H1 (cell line): ENCODE results near the gene TPP2. TPM values are rescaled to one million over a fixed set of nuclear protein-coding genes. Genes with fewer than 3 reads are reported as not detected.

Experiments used
- CTCF ChIA-PET: fragments of 300-600 bp; sonication (Branson Sonifier 250); formaldehyde crosslinking; loops from one replicate; lab custom pipeline; 2021; ENCODE audit not compliant: partially characterized antibody; lab: Charles Lee
- POLR2A ChIA-PET: fragments of 300-600 bp; sonication (Branson Sonifier 250); formaldehyde crosslinking; loops from one replicate; lab custom pipeline; 2021; ENCODE audit warnings: inconsistent platforms; ENCODE audit not compliant: partially characterized antibody; lab: Charles Lee
- DNase-seq, 2 experiments: peaks; one replicate each; pipeline versions ENCODE4 v3.0.0 to v3.0.0-alpha.2; 2010 to 2022; ENCODE audit warnings: low spot score in 2 of 2, low read depth in 1 of 2, mixed read lengths in 1 of 2
- FAIRE-seq: peaks from 2 replicates; lab custom pipeline; 2011; peaks lifted over from hg19 to GRCh38; lab: Jason Lieb, UNC
- H2AFZ ChIP-seq: 2 replicates; pipeline ENCODE4 v1.8.1; 2012; ENCODE audit warnings: low read length, inconsistent platforms
- H2AK5ac ChIP-seq: 2 replicates; pipeline ENCODE4 v1.6.1; 2013; ENCODE audit warnings: low read depth, low read length
- H2BK120ac ChIP-seq: replicated peaks from 2 replicates; pipeline ENCODE3; 2013; ENCODE audit warnings: low read depth, low read length, inconsistent platforms
- H2BK12ac ChIP-seq: 2 replicates; pipeline ENCODE4 v1.6.1; 2013; ENCODE audit warnings: low read depth, low read length
- H2BK15ac ChIP-seq: 2 replicates; pipeline ENCODE4 v1.6.1; 2013; ENCODE audit warnings: low read length
- H2BK20ac ChIP-seq: 2 replicates; pipeline ENCODE4 v1.6.1; 2013; ENCODE audit warnings: low read length
- H2BK5ac ChIP-seq: 2 replicates; pipeline ENCODE4 v1.6.1; 2013; ENCODE audit warnings: low read depth, low read length
- H3K14ac ChIP-seq: 2 replicates; pipeline ENCODE4 v1.6.1; 2013; ENCODE audit warnings: inconsistent platforms; ENCODE audit not compliant: insufficient read length
- H3K18ac ChIP-seq: 2 replicates; pipeline ENCODE4 v1.6.1; 2013; ENCODE audit warnings: low read length; ENCODE audit errors: extremely low read depth
- H3K23ac ChIP-seq: 2 replicates; pipeline ENCODE4 v1.6.1; 2013; ENCODE audit warnings: inconsistent platforms; ENCODE audit not compliant: insufficient read length
- H3K23me2 ChIP-seq: 2 replicates; pipeline ENCODE4 v1.6.1; 2013; ENCODE audit warnings: low read depth, low read length
- H3K27ac ChIP-seq: 2 replicates; pipeline ENCODE4 v1.6.1; 2011; ENCODE audit warnings: low read depth, low read length, inconsistent platforms
- H3K27me3 ChIP-seq, 4 experiments: replicated peaks in 1 of 4; 1 replicate in 1 of 4; 2 replicates in 3 of 4; pipeline versions ENCODE4 v1.6.1 to v1.8.1; 2011 to 2013; ENCODE audit warnings: low read length in 3 of 4, mild to moderate bottlenecking in 3 of 4, inconsistent platforms in 2 of 4, mixed read lengths in 2 of 4, moderate library complexity in 1 of 4; ENCODE audit not compliant: control insufficient read depth in 3 of 4, insufficient read depth in 3 of 4; ENCODE audit errors: extremely low read depth in 1 of 4
- H3K36me3 ChIP-seq, 4 experiments: 2 replicates each; pipeline versions ENCODE4 v1.6.1 to v1.8.1; 2011 to 2013; ENCODE audit warnings: mild to moderate bottlenecking in 4 of 4, low read length in 3 of 4, moderate library complexity in 2 of 4, control low read depth in 1 of 4, inconsistent platforms in 1 of 4; ENCODE audit not compliant: insufficient read depth in 4 of 4, control insufficient read depth in 2 of 4
- H3K4ac ChIP-seq: replicated peaks from 2 replicates; pipeline ENCODE3; 2013; ENCODE audit warnings: low read length, low read depth, mixed read lengths, inconsistent platforms; ENCODE audit not compliant: insufficient read length
- H3K4me1 ChIP-seq, 4 experiments: replicated peaks in 1 of 4; 1 replicate in 1 of 4; 2 replicates in 3 of 4; pipeline versions ENCODE4 v1.6.1 to v1.8.1; 2011 to 2013; ENCODE audit warnings: low read length in 3 of 4, inconsistent platforms in 2 of 4, mixed read lengths in 1 of 4; ENCODE audit not compliant: insufficient read depth in 4 of 4, control insufficient read depth in 3 of 4
- H3K4me2 ChIP-seq, 2 experiments: 2 replicates each; pipeline versions ENCODE4 v1.6.1 to v1.8.1; 2011 to 2013; ENCODE audit warnings: low read depth in 2 of 2, low read length in 2 of 2, control low read depth in 1 of 2, inconsistent platforms in 1 of 2, mild to moderate bottlenecking in 1 of 2; ENCODE audit not compliant: insufficient read depth in 1 of 2
- H3K4me3 ChIP-seq, 4 experiments: fragments of 200-600, 300-600 bp in 1 of 4; sonication (generic), shearing (Covaris generic), sonication (Bioruptor Twin) in 1 of 4; 2 replicates each; pipeline versions ENCODE4 v1.5.1 to v1.8.1; 2011 to 2016; ENCODE audit warnings: low read length in 4 of 4, low read depth in 3 of 4, control low read depth in 2 of 4, inconsistent platforms in 2 of 4, mild to moderate bottlenecking in 2 of 4, mixed read lengths in 1 of 4, moderate library complexity in 1 of 4; ENCODE audit not compliant: insufficient read depth in 2 of 4; ENCODE audit errors: extremely low read depth in 1 of 4
- H3K56ac ChIP-seq: replicated peaks from 2 replicates; pipeline ENCODE3; 2013; ENCODE audit warnings: low read depth, mild to moderate bottlenecking, mixed read lengths, low read length, inconsistent platforms; ENCODE audit not compliant: insufficient read length
- H3K79me1 ChIP-seq: 2 replicates; pipeline ENCODE4 v1.6.1; 2013; ENCODE audit warnings: low read depth, low read length, control low read depth
- H3K79me2 ChIP-seq, 2 experiments: 2 replicates each; pipeline versions ENCODE4 v1.6.1 to v1.8.1; 2012 to 2013; ENCODE audit warnings: low read length in 2 of 2, mild to moderate bottlenecking in 2 of 2, inconsistent platforms in 1 of 2; ENCODE audit not compliant: insufficient read depth in 2 of 2, control insufficient read depth in 1 of 2
- H3K9ac ChIP-seq, 4 experiments: replicated peaks in 1 of 4; 1 replicate in 1 of 4; 2 replicates in 3 of 4; pipeline versions ENCODE4 v1.6.1 to v1.8.1; 2011 to 2013; ENCODE audit warnings: low read depth in 3 of 4, low read length in 3 of 4, control low read depth in 2 of 4, mild to moderate bottlenecking in 2 of 4, moderate library complexity in 2 of 4, inconsistent platforms in 1 of 4; ENCODE audit errors: extremely low read depth in 1 of 4
- H3K9me3 ChIP-seq, 2 experiments: 2 replicates each; pipeline versions ENCODE4 v1.6.1 to v1.8.1; 2012 to 2013; ENCODE audit warnings: mild to moderate bottlenecking in 2 of 2, moderate library complexity in 2 of 2, control low read depth in 1 of 2, inconsistent platforms in 1 of 2, low read depth in 1 of 2, low read length in 1 of 2, mixed read lengths in 1 of 2; ENCODE audit not compliant: insufficient read depth in 2 of 2
- H4K20me1 ChIP-seq, 2 experiments: replicated peaks in 1 of 2; 2 replicates each; pipeline versions ENCODE3 to v1.8.1; 2011 to 2013; ENCODE audit warnings: inconsistent platforms in 2 of 2, low read length in 2 of 2, mild to moderate bottlenecking in 1 of 2; ENCODE audit not compliant: insufficient read depth in 2 of 2, control insufficient read depth in 1 of 2
- H4K5ac ChIP-seq: 2 replicates; pipeline ENCODE4 v1.6.1; 2013; ENCODE audit warnings: low read length, low read depth, mixed read lengths, inconsistent platforms; ENCODE audit not compliant: insufficient read length
- H4K8ac ChIP-seq: 2 replicates; pipeline ENCODE4 v1.8.0; 2013; ENCODE audit warnings: mild to moderate bottlenecking, moderate library complexity, low read length, inconsistent platforms; ENCODE audit not compliant: insufficient read depth; ENCODE audit errors: extremely low read depth
- H4K91ac ChIP-seq: replicated peaks from 2 replicates; pipeline ENCODE3; 2013; ENCODE audit warnings: low read length, mixed read lengths, inconsistent platforms; ENCODE audit not compliant: insufficient read length
- BACH1 ChIP-seq: IDR thresholded peaks from 2 replicates; pipeline ENCODE4 v1.6.1; 2012; ENCODE audit warnings: low read length, improper control_type of control experiment
- RNF2 ChIP-seq: fragments of 200-900, 300-1000 bp; sonication (generic); IDR thresholded peaks from 2 replicates; pipeline ENCODE4 v1.7.1; 2016; ENCODE audit warnings: borderline replicate concordance, low read depth, mild to moderate bottlenecking, antibody characterized with exemption, low read length; ENCODE audit not compliant: poor library complexity, severe bottlenecking; ENCODE audit errors: missing control alignments
- WGBS, 2 experiments: shearing (Covaris generic) in 1 of 2; methylation state at CpG; one replicate each; pipeline versions ENCODE4 v1.1.6 to v1.1.7; 2013 to 2015; ENCODE audit warnings: low lambda C conversion rate in 2 of 2, mixed read lengths in 2 of 2, inconsistent platforms in 1 of 2, low coverage in 1 of 2, missing lambda C conversion rate in 1 of 2; ENCODE audit not compliant: insufficient replicate concordance in 2 of 2, insufficient coverage in 1 of 2, insufficient read length in 1 of 2; ENCODE audit errors: extremely low coverage in 1 of 2, missing lambda C conversion rate in 1 of 2; 5-methylcytosine and 5-hydroxymethylcytosine counted together
- polyA plus RNA-seq, 7 experiments: library from polyadenylated mRNA; depleted of rRNA in 3 of 7; stranded (reverse) in 5 of 7; unstranded in 2 of 7; fragments of >200 nt in 5 of 7; fragments of 200-250 nt in 2 of 7; gene quantifications; 1 replicate in 5 of 7; 2 replicates in 1 of 7; 4 replicates in 1 of 7; pipeline versions ENCODE4 v1.2.1 to v1.2.3, GENCODE V29; 2011 to 2013; ENCODE audit warnings: missing spikeins in 2 of 7, mixed read lengths in 2 of 7
- total RNA-seq: library from RNA; stranded (reverse); fragmentation: NEBNext Ultra II Directional; extraction: Animal tissue kit (Norgen Biotek cat#: 25700); gene quantifications from 2 replicates; pipeline ENCODE4 v1.2.1, GENCODE V29; 2021
- TF ChIP-seq, protein P1 (sequence below), 3 experiments: IDR thresholded peaks; 1 replicate in 2 of 3; 2 replicates in 1 of 3; pipeline versions ENCODE4 v1.5.1 to v1.6.1; 2011; ENCODE audit warnings: low read length in 3 of 3, mild to moderate bottlenecking in 3 of 3, inconsistent platforms in 2 of 3, low read depth in 1 of 3, moderate library complexity in 1 of 3; ENCODE audit not compliant: insufficient read depth in 1 of 3; ENCODE audit errors: control extremely low read depth in 1 of 3
- TF ChIP-seq, protein P2 (sequence below): IDR thresholded peaks from 2 replicates; pipeline ENCODE4 v1.6.1; 2012; ENCODE audit warnings: low read length, inconsistent platforms
- TF ChIP-seq, protein P3 (sequence below): IDR thresholded peaks from 2 replicates; pipeline ENCODE4 v1.6.1; 2012; ENCODE audit warnings: inconsistent platforms

The TPP2 gene
- total and polyA plus RNA-seq, 2 of the 8 experiments (the other 6 are each of a cell fraction or from before 2014, with no cell fraction given): 15.9 to 85.7 TPM

DNA sequence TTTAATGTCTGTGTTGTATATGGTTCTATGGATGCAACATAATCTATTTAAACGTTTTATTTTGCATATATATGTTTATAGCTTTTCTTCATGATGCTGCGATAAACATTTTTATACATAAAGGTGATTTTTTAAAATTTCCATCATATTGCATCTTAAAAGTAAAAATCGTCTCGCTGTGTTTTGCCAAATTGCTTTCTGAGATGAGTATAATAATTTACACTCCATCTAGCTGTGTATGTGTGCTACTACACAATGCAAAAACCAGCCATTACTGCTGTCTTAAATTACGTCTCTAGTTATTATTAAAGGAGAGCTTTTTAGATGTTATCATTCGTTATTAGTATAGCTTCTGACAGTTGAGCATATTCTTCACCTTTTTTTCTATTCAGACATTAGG lies 60.8 kb downstream of the TPP2 start:
- H2AK5ac ChIP-seq: no peak overlapping the region
- no peak overlapping the region for H3K56ac ChIP-seq
- H2BK12ac ChIP-seq: no peak overlapping the region
- no peaks in the 10 kb centered on the region for H4K20me1 ChIP-seq
- no peak overlapping the region for H2AFZ ChIP-seq
- H2BK20ac ChIP-seq: no peak overlapping the region
- H3K9ac ChIP-seq: no peak overlapping the region
- H3K18ac ChIP-seq: no peak overlapping the region
- H4K5ac ChIP-seq: no peak overlapping the region
- no peaks in the 10 kb centered on the region for H3K4me1 ChIP-seq
- DNase-seq: no peak
- H3K4me2 ChIP-seq: no peak overlapping the region
- no peaks in the 10 kb centered on the region for H3K9me3 ChIP-seq
- peaks cover 6 to 37% (median 20%) of the 10 kb centered on the region in 4 experiments for H3K36me3 ChIP-seq
- no peaks in the 10 kb centered on the region for H3K23me2 ChIP-seq
- CTCF ChIA-PET: interaction anchor here (0.7 to 1.6 kb wide), 5 partner anchors 13 to 186 kb away, joined by 3 to 6 read pairs (median 3); no protein-coding TSS in a partner anchor
- 86% methylated on average over 6 of the region's 6 CpGs; no CpG with 5 or more reads in 1 of the 2 experiments for WGBS, 2 experiments
- POLR2A ChIA-PET: no interaction called here
- no peaks in the 10 kb centered on the region for H3K79me2 ChIP-seq
- H3K27me3 ChIP-seq: no peaks in the 10 kb centered on the region
- no peaks in the 10 kb centered on the region for H3K79me1 ChIP-seq
- no peak overlapping the region for H3K23ac ChIP-seq
- no peak overlapping the region for H4K91ac ChIP-seq
- no peak overlapping the region for H3K14ac ChIP-seq
- no peak overlapping the region for H2BK5ac ChIP-seq
- H4K8ac ChIP-seq: no peak overlapping the region
- H3K4ac ChIP-seq: no peak overlapping the region
- no peak overlapping the region for H3K27ac ChIP-seq
- no peak overlapping the region for H3K4me3 ChIP-seq
- FAIRE-seq: no peak
- H2BK15ac ChIP-seq: no peak overlapping the region
- no peak overlapping the region for H2BK120ac ChIP-seq
- TF ChIP-seq, protein P1, sequence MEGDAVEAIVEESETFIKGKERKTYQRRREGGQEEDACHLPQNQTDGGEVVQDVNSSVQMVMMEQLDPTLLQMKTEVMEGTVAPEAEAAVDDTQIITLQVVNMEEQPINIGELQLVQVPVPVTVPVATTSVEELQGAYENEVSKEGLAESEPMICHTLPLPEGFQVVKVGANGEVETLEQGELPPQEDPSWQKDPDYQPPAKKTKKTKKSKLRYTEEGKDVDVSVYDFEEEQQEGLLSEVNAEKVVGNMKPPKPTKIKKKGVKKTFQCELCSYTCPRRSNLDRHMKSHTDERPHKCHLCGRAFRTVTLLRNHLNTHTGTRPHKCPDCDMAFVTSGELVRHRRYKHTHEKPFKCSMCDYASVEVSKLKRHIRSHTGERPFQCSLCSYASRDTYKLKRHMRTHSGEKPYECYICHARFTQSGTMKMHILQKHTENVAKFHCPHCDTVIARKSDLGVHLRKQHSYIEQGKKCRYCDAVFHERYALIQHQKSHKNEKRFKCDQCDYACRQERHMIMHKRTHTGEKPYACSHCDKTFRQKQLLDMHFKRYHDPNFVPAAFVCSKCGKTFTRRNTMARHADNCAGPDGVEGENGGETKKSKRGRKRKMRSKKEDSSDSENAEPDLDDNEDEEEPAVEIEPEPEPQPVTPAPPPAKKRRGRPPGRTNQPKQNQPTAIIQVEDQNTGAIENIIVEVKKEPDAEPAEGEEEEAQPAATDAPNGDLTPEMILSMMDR (IDR thresholded peaks at IDR 0.05; ENCODE audit: control extremely low read depth in 1 of 3, insufficient read depth in 1 of 3, low read depth in 1 of 3, low read length in 3 of 3): no peak
- no peak for TF ChIP-seq BACH1
- TF ChIP-seq, protein P2, sequence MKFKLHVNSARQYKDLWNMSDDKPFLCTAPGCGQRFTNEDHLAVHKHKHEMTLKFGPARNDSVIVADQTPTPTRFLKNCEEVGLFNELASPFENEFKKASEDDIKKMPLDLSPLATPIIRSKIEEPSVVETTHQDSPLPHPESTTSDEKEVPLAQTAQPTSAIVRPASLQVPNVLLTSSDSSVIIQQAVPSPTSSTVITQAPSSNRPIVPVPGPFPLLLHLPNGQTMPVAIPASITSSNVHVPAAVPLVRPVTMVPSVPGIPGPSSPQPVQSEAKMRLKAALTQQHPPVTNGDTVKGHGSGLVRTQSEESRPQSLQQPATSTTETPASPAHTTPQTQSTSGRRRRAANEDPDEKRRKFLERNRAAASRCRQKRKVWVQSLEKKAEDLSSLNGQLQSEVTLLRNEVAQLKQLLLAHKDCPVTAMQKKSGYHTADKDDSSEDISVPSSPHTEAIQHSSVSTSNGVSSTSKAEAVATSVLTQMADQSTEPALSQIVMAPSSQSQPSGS: no peak
- TF ChIP-seq, protein P3, sequence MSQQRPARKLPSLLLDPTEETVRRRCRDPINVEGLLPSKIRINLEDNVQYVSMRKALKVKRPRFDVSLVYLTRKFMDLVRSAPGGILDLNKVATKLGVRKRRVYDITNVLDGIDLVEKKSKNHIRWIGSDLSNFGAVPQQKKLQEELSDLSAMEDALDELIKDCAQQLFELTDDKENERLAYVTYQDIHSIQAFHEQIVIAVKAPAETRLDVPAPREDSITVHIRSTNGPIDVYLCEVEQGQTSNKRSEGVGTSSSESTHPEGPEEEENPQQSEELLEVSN: no peak
- no peak for TF ChIP-seq RNF2
